NCI-H526 (cell line): ENCODE data around the gene C4orf50.

Experiments used
- DNase-seq, 2 experiments: peaks; one replicate each; lab custom pipeline; 2025; lab: John Stamatoyannopoulos, UW

C4orf50 gene

DNA sequence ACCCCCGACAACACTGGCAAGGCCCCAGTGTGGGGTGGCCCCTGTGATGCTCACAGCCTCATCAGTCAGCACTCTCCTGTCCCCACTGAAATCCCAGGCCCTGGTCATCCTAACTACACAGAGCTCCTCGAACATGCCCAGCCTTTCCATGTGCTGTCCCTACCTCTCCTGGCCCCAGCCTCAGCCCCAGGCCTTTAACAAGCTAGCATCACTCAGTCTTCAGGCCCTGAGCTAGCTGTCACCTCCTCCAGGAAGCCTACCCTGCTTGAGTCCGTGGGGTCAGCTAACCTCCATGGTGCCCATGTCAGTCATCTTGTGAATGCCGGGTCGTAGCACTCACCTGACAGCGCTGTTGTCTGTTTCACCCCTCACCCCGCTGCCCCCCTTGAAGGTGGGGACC lies 25.6 kb upstream of the C4orf50 start:
- no peak for DNase-seq

- no peak for DNase-seq
Observed at GRCh38 chr4:6043188-6043587, 25.0 kb upstream of the C4orf50 start.

GRCh38 chr4:6042293-6043063 lies 24.2 kb upstream of the C4orf50 start:
- DNase-seq = no peak

GRCh38 chr4:6041800-6042199 lies 23.6 kb upstream of the C4orf50 start:
- peak; percentile 43 to 80 for DNase-seq

- DNase-seq = no peak
Observed at GRCh38 chr4:6038711-6039110, 20.5 kb upstream of the C4orf50 start.

- no peak for DNase-seq
Observed at GRCh38 chr4:6035786-6036185, 17.6 kb upstream of the C4orf50 start.

- no peak for DNase-seq
Observed at GRCh38 chr4:6033381-6033780, 15.2 kb upstream of the C4orf50 start.

DNA sequence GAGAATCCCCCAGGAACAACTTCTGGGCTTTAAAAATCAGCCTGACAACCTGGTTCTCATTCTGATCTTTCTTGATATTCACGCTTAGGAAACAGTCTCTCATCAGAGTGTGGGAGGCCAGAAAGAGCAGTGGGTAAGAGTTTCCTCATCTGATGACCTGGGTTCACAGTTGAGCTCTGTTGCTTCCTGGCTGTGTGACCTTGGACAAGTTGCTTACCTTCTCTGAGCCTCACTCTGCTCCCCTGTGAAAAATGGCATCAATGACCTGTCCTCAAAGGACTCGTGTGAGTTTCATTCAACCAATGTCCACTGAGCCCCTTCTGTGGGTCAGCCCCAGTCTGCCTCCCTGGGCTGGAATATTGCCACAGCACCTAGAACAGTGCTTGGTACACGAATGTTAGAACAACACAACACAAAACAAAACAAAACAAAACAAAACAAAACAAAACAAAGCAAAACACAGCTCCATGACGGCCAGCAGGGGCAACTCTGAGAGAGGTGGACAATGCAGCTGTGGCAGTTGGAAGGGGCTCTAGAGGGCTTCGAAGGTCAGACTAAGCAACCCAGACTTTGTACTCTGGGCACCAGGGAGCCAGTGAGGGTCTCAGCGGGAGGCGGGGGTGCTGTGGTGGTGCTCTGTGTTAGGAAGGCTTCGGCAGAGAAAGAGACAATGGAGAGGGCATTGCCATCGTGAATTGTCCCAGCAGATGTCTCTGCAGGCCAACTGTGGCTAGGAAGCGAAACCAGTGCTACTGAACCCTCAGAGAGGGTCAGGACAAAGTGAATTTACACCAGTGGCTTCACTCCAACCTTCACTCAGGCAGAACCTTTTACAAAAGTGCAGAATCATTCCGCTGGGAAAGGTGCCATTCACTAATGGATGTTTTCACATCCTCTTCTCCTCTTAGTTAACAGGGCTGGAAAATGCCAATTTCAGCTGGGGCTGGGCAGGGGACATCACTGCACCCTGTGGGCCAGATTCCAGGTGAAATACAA lies 14.3 kb upstream of the C4orf50 start:
- no peak for DNase-seq

DNA sequence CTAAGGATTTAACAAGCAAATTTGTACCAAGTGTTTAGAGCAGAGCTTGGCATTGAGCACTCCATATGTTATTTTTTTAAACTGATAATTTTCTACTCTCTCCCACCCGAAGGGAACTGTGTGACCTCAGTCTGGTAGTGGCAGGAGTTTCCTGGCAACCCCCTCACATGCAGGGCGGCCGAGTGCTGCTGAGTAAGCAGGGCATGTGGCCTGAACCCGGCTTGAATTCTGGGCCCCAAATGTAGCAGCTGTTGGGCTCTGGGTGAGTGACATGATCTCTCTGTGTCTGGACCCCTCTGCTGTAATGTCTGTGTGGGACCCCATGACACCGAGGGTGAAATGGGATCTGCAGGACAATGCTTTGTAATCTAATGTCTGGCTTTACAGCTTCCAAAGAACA lies 13.6 kb upstream of the C4orf50 start:
- no peak for DNase-seq

DNA sequence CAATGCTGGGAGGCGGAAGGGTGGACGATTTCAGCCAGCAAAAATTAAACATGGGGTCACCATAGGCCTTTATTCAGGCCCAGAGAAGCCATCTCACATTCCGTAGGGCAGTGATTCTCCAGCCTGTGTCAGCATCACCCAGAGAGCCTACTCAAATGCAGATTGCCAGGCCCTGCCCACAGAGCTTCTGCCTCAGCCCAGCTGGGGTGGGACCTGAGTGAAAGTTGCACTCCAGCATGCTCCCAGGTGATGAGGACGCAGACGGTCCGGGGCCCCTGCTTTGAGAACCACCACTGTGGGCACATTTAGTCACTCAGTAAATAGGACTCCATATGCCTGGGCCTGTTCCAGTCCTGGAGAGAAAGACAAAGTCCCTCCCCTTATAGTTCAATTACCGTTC lies 12.4 kb upstream of the C4orf50 start:
- DNase-seq = no peak

- no peak for DNase-seq
Observed at GRCh38 chr4:6029254-6029653, 11.0 kb upstream of the C4orf50 start.

DNA sequence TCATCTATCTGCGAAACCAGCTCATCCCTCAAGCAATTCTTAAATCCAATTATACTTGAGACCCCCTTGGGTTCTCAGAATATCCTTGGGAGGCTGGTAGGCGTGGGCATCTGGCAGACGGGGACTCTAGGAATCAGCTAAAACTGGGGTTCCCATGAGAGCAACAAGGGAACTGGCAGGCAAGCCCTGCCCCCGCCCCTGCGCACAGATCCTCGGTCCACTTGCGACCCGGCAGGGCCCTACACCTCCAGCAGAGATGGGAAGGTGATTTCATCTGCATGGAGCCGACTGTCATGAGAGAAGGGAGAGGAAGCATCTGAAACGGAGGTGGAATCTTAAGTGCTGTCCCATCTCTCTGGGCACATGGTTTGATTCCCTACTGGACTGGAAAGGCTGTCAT lies 9.9 kb upstream of the C4orf50 start:
- no peak for DNase-seq

DNA sequence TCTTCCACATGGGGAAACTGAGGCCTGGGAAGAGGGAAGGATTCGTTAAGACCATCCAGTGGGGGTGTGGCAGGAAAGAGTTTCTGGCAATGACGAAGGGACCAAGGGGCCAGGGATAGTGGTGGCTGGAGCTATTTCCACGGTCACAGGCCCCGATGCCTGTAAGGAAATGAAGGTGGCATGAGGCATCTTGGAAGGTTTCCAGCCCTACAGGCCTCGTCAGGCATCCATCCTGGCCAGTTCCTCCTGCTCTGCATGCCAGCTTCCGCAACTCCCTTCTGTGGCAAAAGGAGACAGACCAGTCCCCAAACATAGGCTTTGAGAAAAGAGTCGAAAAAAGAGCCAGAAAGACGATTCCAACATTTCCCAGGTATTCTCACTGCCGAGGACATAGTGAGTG lies 9.2 kb upstream of the C4orf50 start:
- DNase-seq = no peak

GRCh38 chr4:6024313-6024960 lies 6.2 kb upstream of the C4orf50 start:
- no peak for DNase-seq

DNA sequence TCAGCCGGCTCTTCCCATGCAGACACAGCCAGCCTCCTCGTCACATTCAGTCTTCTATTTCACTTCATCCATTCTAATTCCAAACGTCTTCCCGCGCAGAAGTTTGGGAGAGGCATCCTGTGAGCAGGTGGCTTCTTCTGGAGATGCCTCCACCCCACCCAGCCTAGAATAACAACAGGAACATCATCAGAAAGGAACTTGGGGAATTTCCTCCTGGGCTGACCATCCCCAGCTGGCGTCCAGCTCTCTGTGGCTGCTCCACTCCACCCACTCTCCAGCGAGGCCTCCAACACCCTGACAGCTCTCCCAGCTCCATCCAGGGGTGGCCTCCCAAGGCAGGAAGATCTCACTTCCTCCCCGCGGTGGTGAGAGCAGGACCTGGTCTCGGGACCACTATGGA lies 5.5 kb upstream of the C4orf50 start:
- DNase-seq = no peak

- no peak for DNase-seq
Observed at GRCh38 chr4:6022607-6023288, 4.5 kb upstream of the C4orf50 start.

DNA sequence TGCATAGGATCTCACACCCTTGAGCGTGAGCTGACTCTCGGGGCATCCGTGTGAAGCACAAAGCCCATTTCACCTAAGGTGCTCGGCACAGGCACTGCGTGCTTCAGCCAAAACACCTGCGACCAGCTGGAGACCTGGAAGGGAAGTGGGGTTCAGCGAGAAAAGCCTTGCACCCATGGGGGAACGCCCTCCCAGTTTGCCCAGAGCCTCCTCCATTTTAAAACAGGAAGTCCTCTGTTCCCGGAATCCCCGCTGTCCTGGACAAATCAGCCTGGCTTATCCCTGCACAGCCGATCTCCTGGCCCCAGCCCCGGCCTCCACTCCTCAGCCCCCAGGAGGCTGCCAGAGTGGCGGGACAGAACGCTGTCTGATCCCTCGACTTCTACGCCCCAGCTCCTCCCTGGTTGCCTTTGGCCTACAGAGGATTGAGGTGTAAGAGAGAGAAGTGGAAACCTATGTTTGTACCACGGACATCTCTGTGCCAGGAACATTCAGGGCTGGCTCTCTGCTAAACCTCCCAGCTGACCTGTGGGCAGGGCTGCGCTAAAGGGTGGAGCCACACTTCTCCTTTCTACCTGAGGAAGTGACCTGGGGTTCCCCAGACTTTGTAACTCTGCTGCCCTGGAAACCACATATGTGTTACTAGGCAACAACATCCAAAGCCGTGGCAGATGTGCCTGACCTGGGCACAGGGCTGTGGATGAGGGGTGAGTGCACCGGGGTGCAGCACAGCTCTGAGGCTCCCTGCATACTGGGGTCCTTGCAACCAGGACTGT lies 3.8 kb upstream of the C4orf50 start:
- DNase-seq = no peak

DNA sequence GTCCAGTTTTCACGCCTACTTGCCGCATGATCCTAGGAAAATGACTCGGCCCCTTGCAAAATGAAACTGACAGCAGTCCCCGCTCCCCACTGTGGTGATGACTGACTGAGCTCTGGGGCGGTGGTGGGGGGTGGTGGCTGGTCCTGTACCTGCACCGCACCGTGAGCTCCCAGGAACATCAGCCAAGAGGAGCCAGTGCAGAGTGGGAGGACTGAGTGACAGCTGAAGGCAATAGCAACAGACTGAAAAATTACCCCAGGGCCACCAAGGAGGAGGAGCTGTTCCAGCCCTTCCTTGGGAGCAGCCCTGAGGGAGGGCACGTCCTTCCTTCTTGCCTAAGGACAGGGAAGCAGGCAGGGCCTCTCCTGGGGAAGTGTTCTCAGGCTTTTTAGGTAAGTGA lies 2.4 kb upstream of the C4orf50 start:
- DNase-seq = no peak

DNA sequence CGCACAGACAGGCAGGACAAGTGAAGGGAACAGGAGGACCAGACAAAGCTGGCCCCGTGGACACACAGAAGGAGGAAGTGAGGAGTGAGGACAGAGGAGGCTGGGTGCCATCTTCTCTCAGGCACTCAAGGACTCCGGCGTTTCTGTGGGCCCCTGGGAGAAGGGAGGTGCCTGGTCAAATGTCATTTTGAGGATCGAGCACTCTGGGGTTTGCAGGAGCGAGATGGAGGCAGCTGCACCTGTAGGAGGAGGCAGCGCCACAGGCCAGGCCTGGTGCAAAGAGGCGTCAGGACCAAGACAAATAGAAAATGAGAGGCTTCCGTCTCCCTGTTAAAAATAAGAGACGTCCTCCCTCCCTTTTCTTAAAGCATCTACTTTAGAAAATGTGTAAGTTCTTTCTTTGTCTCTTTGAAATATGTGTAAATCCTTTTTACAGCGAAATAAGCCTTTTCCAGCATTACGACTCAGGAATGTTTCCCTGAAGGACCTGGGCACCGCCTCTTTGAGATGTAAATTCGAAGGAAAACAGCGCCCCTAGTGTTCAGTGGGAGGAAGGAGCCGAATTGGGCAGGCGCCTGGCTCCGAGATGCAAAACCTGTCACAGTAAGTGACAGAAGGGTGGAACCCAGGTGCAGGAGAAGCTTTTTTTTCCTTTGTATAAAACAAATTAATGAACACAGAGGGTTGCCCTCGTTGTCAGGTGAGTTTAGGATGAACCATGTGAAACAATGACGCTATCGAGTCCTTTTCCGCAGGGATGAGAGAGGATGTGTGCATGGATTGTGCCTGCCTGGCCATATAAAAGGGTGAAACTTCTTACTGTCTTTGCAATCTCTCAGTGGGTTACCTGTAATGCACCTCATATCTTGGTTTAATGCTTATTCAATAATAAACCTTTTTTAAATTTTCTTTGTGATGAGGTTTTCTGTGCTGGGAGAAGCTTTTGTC lies 1.4 kb upstream of the C4orf50 start:
- peak; percentile 35 to 76 for DNase-seq

DNA sequence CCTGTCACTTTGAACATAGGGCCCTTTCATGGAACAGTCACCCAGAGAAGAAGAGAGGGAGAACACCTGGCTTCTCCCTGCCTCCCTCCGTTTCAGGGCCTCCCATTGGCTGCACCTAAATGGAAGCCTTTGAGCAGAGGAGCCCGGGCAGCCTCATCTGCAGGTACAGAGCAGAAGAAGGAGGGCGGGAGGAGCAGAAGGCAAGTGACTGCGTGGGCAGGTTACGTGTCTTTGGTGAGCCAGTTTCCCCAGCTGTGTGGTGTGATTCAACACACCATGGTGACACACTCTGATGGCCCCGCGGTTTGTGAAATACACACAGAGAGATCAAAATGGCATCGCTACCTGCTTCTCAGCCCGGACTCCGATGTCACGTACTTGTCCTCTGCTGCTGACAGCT lies 431 bp downstream of the C4orf50 start:
- DNase-seq = no peak
